ENCODE measurements around the gene SEC31A.

DNA sequence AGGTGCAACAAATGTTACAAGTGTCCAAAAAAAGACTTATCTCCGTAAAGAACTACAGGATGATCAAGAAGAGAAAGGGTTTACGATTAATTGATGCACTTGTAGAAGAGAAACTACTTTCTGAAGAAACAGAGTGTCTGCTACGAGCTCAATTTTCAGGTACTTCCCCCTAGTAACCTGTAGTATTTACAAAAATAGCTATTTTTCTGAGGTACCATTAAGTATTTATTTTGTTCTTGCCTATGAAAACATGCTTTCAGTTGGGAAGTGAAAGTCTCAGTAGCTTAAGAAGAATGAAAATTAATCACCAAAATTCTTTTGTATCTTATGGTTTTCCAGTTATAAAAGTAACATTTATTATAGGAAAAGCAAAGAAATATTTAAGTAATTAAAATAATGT is 15.5 kb upstream of the SEC31A start:
- TF ChIP-seq, protein P1, sequence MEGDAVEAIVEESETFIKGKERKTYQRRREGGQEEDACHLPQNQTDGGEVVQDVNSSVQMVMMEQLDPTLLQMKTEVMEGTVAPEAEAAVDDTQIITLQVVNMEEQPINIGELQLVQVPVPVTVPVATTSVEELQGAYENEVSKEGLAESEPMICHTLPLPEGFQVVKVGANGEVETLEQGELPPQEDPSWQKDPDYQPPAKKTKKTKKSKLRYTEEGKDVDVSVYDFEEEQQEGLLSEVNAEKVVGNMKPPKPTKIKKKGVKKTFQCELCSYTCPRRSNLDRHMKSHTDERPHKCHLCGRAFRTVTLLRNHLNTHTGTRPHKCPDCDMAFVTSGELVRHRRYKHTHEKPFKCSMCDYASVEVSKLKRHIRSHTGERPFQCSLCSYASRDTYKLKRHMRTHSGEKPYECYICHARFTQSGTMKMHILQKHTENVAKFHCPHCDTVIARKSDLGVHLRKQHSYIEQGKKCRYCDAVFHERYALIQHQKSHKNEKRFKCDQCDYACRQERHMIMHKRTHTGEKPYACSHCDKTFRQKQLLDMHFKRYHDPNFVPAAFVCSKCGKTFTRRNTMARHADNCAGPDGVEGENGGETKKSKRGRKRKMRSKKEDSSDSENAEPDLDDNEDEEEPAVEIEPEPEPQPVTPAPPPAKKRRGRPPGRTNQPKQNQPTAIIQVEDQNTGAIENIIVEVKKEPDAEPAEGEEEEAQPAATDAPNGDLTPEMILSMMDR (IDR thresholded peaks at IDR 0.05; ENCODE audit: poor library complexity), result no peak
- no peak for TF ChIP-seq EZH2 (IDR thresholded peaks at IDR 0.05; ENCODE audit: borderline replicate concordance)
